HEK293 (cell line): ENCODE measurements around the gene CYB5R3.

ENCODE experiments used
- CTCF ChIP-seq: fragments of 450-650 bp; formaldehyde crosslinking; IDR thresholded peaks from 2 replicates; pipeline ENCODE4 v1.5.1; 2016; ENCODE audit warnings: missing biosample characterization, missing genetic modification characterization
- ZNF146 ChIP-seq: fragments of 450-650 bp; formaldehyde crosslinking; IDR thresholded peaks from 2 replicates; pipeline ENCODE4 v1.5.1; 2016; ENCODE audit warnings: missing biosample characterization, missing genetic modification characterization
- ZNF529 ChIP-seq: fragments of 450-650 bp; formaldehyde crosslinking; IDR thresholded peaks from 2 replicates; pipeline ENCODE4 v1.5.1; 2017; ENCODE audit warnings: missing genetic modification characterization, missing biosample characterization; ENCODE audit not compliant: insufficient replicate concordance
- ZNF76 ChIP-seq: fragments of 450-650 bp; formaldehyde crosslinking; IDR thresholded peaks from 2 replicates; pipeline ENCODE4; 2016; ENCODE audit warnings: low read depth, missing biosample characterization, missing genetic modification characterization, borderline replicate concordance

DNA sequence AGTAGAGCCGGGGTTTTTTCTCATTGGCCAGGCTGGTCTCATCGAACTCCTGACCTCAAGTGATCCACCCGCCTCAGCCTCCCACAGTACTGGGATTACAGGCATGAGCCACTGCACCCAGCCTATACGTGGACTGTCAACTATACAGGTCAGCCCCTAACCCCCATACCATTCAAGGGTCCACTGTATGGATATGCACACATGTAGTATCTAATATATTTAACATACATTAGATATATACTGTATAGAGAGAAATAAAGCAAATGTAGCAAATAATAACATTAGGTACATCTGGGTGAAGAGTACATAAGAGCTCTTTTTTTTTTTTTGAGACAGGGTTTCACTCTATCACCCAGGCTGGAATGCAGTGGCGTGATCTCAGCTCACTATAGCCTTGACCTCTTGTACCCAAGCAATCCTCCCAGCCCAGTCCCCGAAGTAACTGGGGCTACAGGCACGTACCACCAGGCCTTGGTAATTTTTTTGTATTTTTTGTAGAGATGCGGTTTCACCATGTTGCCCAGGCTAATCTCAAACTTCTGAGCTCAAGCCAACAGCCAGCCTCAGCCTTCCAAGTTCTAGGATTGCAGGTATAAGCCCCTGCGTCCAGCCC is 7.3 kb downstream of the CYB5R3 start:
- no peak for TF ChIP-seq ZNF529 (tag by site-specific recombination)
- TF ChIP-seq ZNF146, result no peak
- no peak for TF ChIP-seq ZNF76 (tag by site-specific recombination)
- no peak for TF ChIP-seq CTCF (tag by site-specific recombination)
